H1 (cell line): ENCODE results near the gene B4GALT7. TPM values are rescaled to one million over a fixed set of nuclear protein-coding genes. Genes with fewer than 3 reads are reported as not detected.
A peak's percentile ranks its signal among the peaks of the same experiment; 100 is the strongest.

Experiments
- CTCF ChIA-PET: fragments of 300-600 bp; sonication (Branson Sonifier 250); formaldehyde crosslinking; loops from one replicate; lab custom pipeline; 2021; ENCODE audit not compliant: partially characterized antibody; lab: Charles Lee
- POLR2A ChIA-PET: fragments of 300-600 bp; sonication (Branson Sonifier 250); formaldehyde crosslinking; loops from one replicate; lab custom pipeline; 2021; ENCODE audit warnings: inconsistent platforms; ENCODE audit not compliant: partially characterized antibody; lab: Charles Lee
- DNase-seq, 2 experiments: peaks; one replicate each; pipeline versions ENCODE4 v3.0.0 to v3.0.0-alpha.2; 2010 to 2022; ENCODE audit warnings: low spot score in 2 of 2, low read depth in 1 of 2, mixed read lengths in 1 of 2
- FAIRE-seq: peaks from 2 replicates; lab custom pipeline; 2011; peaks lifted over from hg19 to GRCh38; lab: Jason Lieb, UNC
- H2AFZ ChIP-seq: 2 replicates; pipeline ENCODE4 v1.8.1; 2012; ENCODE audit warnings: low read length, inconsistent platforms
- H2AK5ac ChIP-seq: 2 replicates; pipeline ENCODE4 v1.6.1; 2013; ENCODE audit warnings: low read depth, low read length
- H2BK120ac ChIP-seq: replicated peaks from 2 replicates; pipeline ENCODE3; 2013; ENCODE audit warnings: low read depth, low read length, inconsistent platforms
- H2BK12ac ChIP-seq: 2 replicates; pipeline ENCODE4 v1.6.1; 2013; ENCODE audit warnings: low read depth, low read length
- H2BK15ac ChIP-seq: 2 replicates; pipeline ENCODE4 v1.6.1; 2013; ENCODE audit warnings: low read length
- H2BK20ac ChIP-seq: 2 replicates; pipeline ENCODE4 v1.6.1; 2013; ENCODE audit warnings: low read length
- H2BK5ac ChIP-seq: 2 replicates; pipeline ENCODE4 v1.6.1; 2013; ENCODE audit warnings: low read depth, low read length
- H3K14ac ChIP-seq: 2 replicates; pipeline ENCODE4 v1.6.1; 2013; ENCODE audit warnings: inconsistent platforms; ENCODE audit not compliant: insufficient read length
- H3K18ac ChIP-seq: 2 replicates; pipeline ENCODE4 v1.6.1; 2013; ENCODE audit warnings: low read length; ENCODE audit errors: extremely low read depth
- H3K23ac ChIP-seq: 2 replicates; pipeline ENCODE4 v1.6.1; 2013; ENCODE audit warnings: inconsistent platforms; ENCODE audit not compliant: insufficient read length
- H3K23me2 ChIP-seq: 2 replicates; pipeline ENCODE4 v1.6.1; 2013; ENCODE audit warnings: low read depth, low read length
- H3K27ac ChIP-seq: 2 replicates; pipeline ENCODE4 v1.6.1; 2011; ENCODE audit warnings: low read depth, low read length, inconsistent platforms
- H3K27me3 ChIP-seq, 4 experiments: replicated peaks in 1 of 4; 1 replicate in 1 of 4; 2 replicates in 3 of 4; pipeline versions ENCODE4 v1.6.1 to v1.8.1; 2011 to 2013; ENCODE audit warnings: low read length in 3 of 4, mild to moderate bottlenecking in 3 of 4, inconsistent platforms in 2 of 4, mixed read lengths in 2 of 4, moderate library complexity in 1 of 4; ENCODE audit not compliant: control insufficient read depth in 3 of 4, insufficient read depth in 3 of 4; ENCODE audit errors: extremely low read depth in 1 of 4
- H3K36me3 ChIP-seq, 4 experiments: 2 replicates each; pipeline versions ENCODE4 v1.6.1 to v1.8.1; 2011 to 2013; ENCODE audit warnings: mild to moderate bottlenecking in 4 of 4, low read length in 3 of 4, moderate library complexity in 2 of 4, control low read depth in 1 of 4, inconsistent platforms in 1 of 4; ENCODE audit not compliant: insufficient read depth in 4 of 4, control insufficient read depth in 2 of 4
- H3K4ac ChIP-seq: replicated peaks from 2 replicates; pipeline ENCODE3; 2013; ENCODE audit warnings: low read length, low read depth, mixed read lengths, inconsistent platforms; ENCODE audit not compliant: insufficient read length
- H3K4me1 ChIP-seq, 4 experiments: replicated peaks in 1 of 4; 1 replicate in 1 of 4; 2 replicates in 3 of 4; pipeline versions ENCODE4 v1.6.1 to v1.8.1; 2011 to 2013; ENCODE audit warnings: low read length in 3 of 4, inconsistent platforms in 2 of 4, mixed read lengths in 1 of 4; ENCODE audit not compliant: insufficient read depth in 4 of 4, control insufficient read depth in 3 of 4
- H3K4me2 ChIP-seq, 2 experiments: 2 replicates each; pipeline versions ENCODE4 v1.6.1 to v1.8.1; 2011 to 2013; ENCODE audit warnings: low read depth in 2 of 2, low read length in 2 of 2, control low read depth in 1 of 2, inconsistent platforms in 1 of 2, mild to moderate bottlenecking in 1 of 2; ENCODE audit not compliant: insufficient read depth in 1 of 2
- H3K4me3 ChIP-seq, 4 experiments: fragments of 200-600, 300-600 bp in 1 of 4; sonication (generic), shearing (Covaris generic), sonication (Bioruptor Twin) in 1 of 4; 2 replicates each; pipeline versions ENCODE4 v1.5.1 to v1.8.1; 2011 to 2016; ENCODE audit warnings: low read length in 4 of 4, low read depth in 3 of 4, control low read depth in 2 of 4, inconsistent platforms in 2 of 4, mild to moderate bottlenecking in 2 of 4, mixed read lengths in 1 of 4, moderate library complexity in 1 of 4; ENCODE audit not compliant: insufficient read depth in 2 of 4; ENCODE audit errors: extremely low read depth in 1 of 4
- H3K56ac ChIP-seq: replicated peaks from 2 replicates; pipeline ENCODE3; 2013; ENCODE audit warnings: low read depth, mild to moderate bottlenecking, mixed read lengths, low read length, inconsistent platforms; ENCODE audit not compliant: insufficient read length
- H3K79me1 ChIP-seq: 2 replicates; pipeline ENCODE4 v1.6.1; 2013; ENCODE audit warnings: low read depth, low read length, control low read depth
- H3K79me2 ChIP-seq, 2 experiments: 2 replicates each; pipeline versions ENCODE4 v1.6.1 to v1.8.1; 2012 to 2013; ENCODE audit warnings: low read length in 2 of 2, mild to moderate bottlenecking in 2 of 2, inconsistent platforms in 1 of 2; ENCODE audit not compliant: insufficient read depth in 2 of 2, control insufficient read depth in 1 of 2
- H3K9ac ChIP-seq, 4 experiments: replicated peaks in 1 of 4; 1 replicate in 1 of 4; 2 replicates in 3 of 4; pipeline versions ENCODE4 v1.6.1 to v1.8.1; 2011 to 2013; ENCODE audit warnings: low read depth in 3 of 4, low read length in 3 of 4, control low read depth in 2 of 4, mild to moderate bottlenecking in 2 of 4, moderate library complexity in 2 of 4, inconsistent platforms in 1 of 4; ENCODE audit errors: extremely low read depth in 1 of 4
- H3K9me3 ChIP-seq, 2 experiments: 2 replicates each; pipeline versions ENCODE4 v1.6.1 to v1.8.1; 2012 to 2013; ENCODE audit warnings: mild to moderate bottlenecking in 2 of 2, moderate library complexity in 2 of 2, control low read depth in 1 of 2, inconsistent platforms in 1 of 2, low read depth in 1 of 2, low read length in 1 of 2, mixed read lengths in 1 of 2; ENCODE audit not compliant: insufficient read depth in 2 of 2
- H4K20me1 ChIP-seq, 2 experiments: replicated peaks in 1 of 2; 2 replicates each; pipeline versions ENCODE3 to v1.8.1; 2011 to 2013; ENCODE audit warnings: inconsistent platforms in 2 of 2, low read length in 2 of 2, mild to moderate bottlenecking in 1 of 2; ENCODE audit not compliant: insufficient read depth in 2 of 2, control insufficient read depth in 1 of 2
- H4K5ac ChIP-seq: 2 replicates; pipeline ENCODE4 v1.6.1; 2013; ENCODE audit warnings: low read length, low read depth, mixed read lengths, inconsistent platforms; ENCODE audit not compliant: insufficient read length
- H4K8ac ChIP-seq: 2 replicates; pipeline ENCODE4 v1.8.0; 2013; ENCODE audit warnings: mild to moderate bottlenecking, moderate library complexity, low read length, inconsistent platforms; ENCODE audit not compliant: insufficient read depth; ENCODE audit errors: extremely low read depth
- H4K91ac ChIP-seq: replicated peaks from 2 replicates; pipeline ENCODE3; 2013; ENCODE audit warnings: low read length, mixed read lengths, inconsistent platforms; ENCODE audit not compliant: insufficient read length
- E2F6 ChIP-seq: IDR thresholded peaks from 2 replicates; pipeline ENCODE4 v1.6.1; 2012; ENCODE audit warnings: inconsistent platforms
- EGR1 ChIP-seq: IDR thresholded peaks from 2 replicates; pipeline ENCODE4 v1.6.1; 2011; ENCODE audit warnings: low read depth, low read length, borderline replicate concordance
- JUN ChIP-seq: IDR thresholded peaks from 2 replicates; pipeline ENCODE4 v1.6.1; 2011; ENCODE audit warnings: low read depth, mild to moderate bottlenecking, improper control_type of control experiment, low read length
- NRF1 ChIP-seq: IDR thresholded peaks from 2 replicates; pipeline ENCODE4 v1.6.1; 2011; ENCODE audit warnings: mild to moderate bottlenecking, low read depth, low read length, improper control_type of control experiment
- POLR2A ChIP-seq, 2 experiments: IDR thresholded peaks; 1 replicate in 1 of 2; 2 replicates in 1 of 2; pipeline ENCODE4 v1.6.1; 2011; ENCODE audit warnings: low read depth in 2 of 2, low read length in 2 of 2, mild to moderate bottlenecking in 2 of 2; ENCODE audit errors: control extremely low read depth in 1 of 2
- RAD21 ChIP-seq, 2 experiments: IDR thresholded peaks in 1 of 2; conservative IDR thresholded peaks in 1 of 2; 2 replicates each; pipeline ENCODE4 v1.6.1; 2011; ENCODE audit warnings: low read depth in 2 of 2, low read length in 2 of 2, improper control_type of control experiment in 1 of 2, inconsistent platforms in 1 of 2, mild to moderate bottlenecking in 1 of 2, moderate library complexity in 1 of 2
- RNF2 ChIP-seq: fragments of 200-900, 300-1000 bp; sonication (generic); IDR thresholded peaks from 2 replicates; pipeline ENCODE4 v1.7.1; 2016; ENCODE audit warnings: borderline replicate concordance, low read depth, mild to moderate bottlenecking, antibody characterized with exemption, low read length; ENCODE audit not compliant: poor library complexity, severe bottlenecking; ENCODE audit errors: missing control alignments
- RXRA ChIP-seq: IDR thresholded peaks from 2 replicates; pipeline ENCODE4 v1.6.1; 2011; ENCODE audit warnings: low read depth, mild to moderate bottlenecking, low read length, moderate library complexity; ENCODE audit not compliant: insufficient read depth
- ZNF274 ChIP-seq: IDR thresholded peaks from 2 replicates; pipeline ENCODE4 v1.7.0; 2012; ENCODE audit warnings: low read length, borderline replicate concordance; ENCODE audit errors: extremely low read depth
- WGBS, 2 experiments: shearing (Covaris generic) in 1 of 2; methylation state at CpG; one replicate each; pipeline versions ENCODE4 v1.1.6 to v1.1.7; 2013 to 2015; ENCODE audit warnings: low lambda C conversion rate in 2 of 2, mixed read lengths in 2 of 2, inconsistent platforms in 1 of 2, low coverage in 1 of 2, missing lambda C conversion rate in 1 of 2; ENCODE audit not compliant: insufficient replicate concordance in 2 of 2, insufficient coverage in 1 of 2, insufficient read length in 1 of 2; ENCODE audit errors: extremely low coverage in 1 of 2, missing lambda C conversion rate in 1 of 2; 5-methylcytosine and 5-hydroxymethylcytosine counted together
- polyA plus RNA-seq, 7 experiments: library from polyadenylated mRNA; depleted of rRNA in 3 of 7; stranded (reverse) in 5 of 7; unstranded in 2 of 7; fragments of >200 nt in 5 of 7; fragments of 200-250 nt in 2 of 7; gene quantifications; 1 replicate in 5 of 7; 2 replicates in 1 of 7; 4 replicates in 1 of 7; pipeline versions ENCODE4 v1.2.1 to v1.2.3, GENCODE V29; 2011 to 2013; ENCODE audit warnings: missing spikeins in 2 of 7, mixed read lengths in 2 of 7
- total RNA-seq: library from RNA; stranded (reverse); fragmentation: NEBNext Ultra II Directional; extraction: Animal tissue kit (Norgen Biotek cat#: 25700); gene quantifications from 2 replicates; pipeline ENCODE4 v1.2.1, GENCODE V29; 2021

B4GALT7 gene
- total and polyA plus RNA-seq, 2 of the 8 experiments (the other 6 are each of a cell fraction or from before 2014, with no cell fraction given) = 18.7 to 31.9 TPM

- Histone ChIP-seq H2BK120ac (no peak overlapping the region), H3K23me2 (no peaks in the 10 kb centered on the region), H2BK15ac (no peak overlapping the region), H2AFZ (no peak overlapping the region), H3K4me3 (no peak overlapping the region), H3K9ac (no peak overlapping the region), H2BK12ac (0 out of 2 replicates have a peak overlapping the region, but pooled peaks have one; percentile 32), H4K91ac (no peak overlapping the region), H3K27ac (0 out of 2 replicates have a peak overlapping the region, but pooled peaks have one; percentile 11), H3K18ac (no peak overlapping the region), H4K20me1 (peaks cover 0 to 3% of the 10 kb centered on the region in 2 experiments), H3K36me3 (peaks cover 0 to 7% (median 0%) of the 10 kb centered on the region in 4 experiments; a peak in 2 of 8 replicates), H3K27me3 (no peaks in the 10 kb centered on the region), H2AK5ac (no peak overlapping the region), H2BK20ac (no peak overlapping the region), H4K5ac (no peak overlapping the region), H3K4ac (no peak overlapping the region), H3K9me3 (no peaks in the 10 kb centered on the region), H3K56ac (no peak overlapping the region), H3K79me2 (no peaks in the 10 kb centered on the region; a peak in 1 of 4 replicates), H3K4me2 (no peak overlapping the region), H3K23ac (no peak overlapping the region), H3K4me1 (peaks cover 0 to 17% (median 10%) of the 10 kb centered on the region in 4 experiments; a peak in 5 of 7 replicates), H2BK5ac (no peak overlapping the region), H3K79me1 (no peaks in the 10 kb centered on the region; the same call in 1 of the 2 replicates), H3K14ac (no peak overlapping the region), H4K8ac (no peak overlapping the region)
- ChIA-PET CTCF (interaction anchor here (0.7 to 2.4 kb wide), 4 partner anchors 7 to 246 kb away, joined by 3 to 11 read pairs (median 4); no protein-coding TSS in a partner anchor), POLR2A (interaction anchor here (2.2 to 8.5 kb wide), 3 partner anchors 6 to 14 kb away, joined by 13 to 72 read pairs (median 19); partner anchors contain the start of genes B4GALT7 and TMED9)
- DNase-seq (no peak), FAIRE-seq (no peak)
- WGBS, 2 experiments = 92% methylated on average over 22 of the region's 22 CpGs; no CpG with 5 or more reads in 1 of the 2 experiments
- no peak for TF ChIP-seq NRF1
- no peak for TF ChIP-seq RNF2
- TF ChIP-seq POLR2A (IDR thresholded peaks at IDR 0.05; ENCODE audit: control extremely low read depth in 1 of 2, low read depth in 2 of 2, low read length in 2 of 2) = no peak
- TF ChIP-seq RAD21 (IDR thresholded peaks at IDR 0.05 in 1 of 2, conservative IDR thresholded peaks at IDR 0.05 in 1 of 2; ENCODE audit: low read depth in 2 of 2, low read length in 2 of 2) = no peak
- no peak for TF ChIP-seq JUN
- no peak for TF ChIP-seq E2F6
- TF ChIP-seq RXRA = no peak
- TF ChIP-seq ZNF274 = no peak
- no peak for TF ChIP-seq EGR1
Observed at GRCh38 chr5:177606071-177607051, 6.4 kb downstream of the B4GALT7 start.
